PFSK-1 (cell line): Measurements from ENCODE around the gene CRBN.

Experiments used
- POLR2AphosphoS5 ChIP-seq: IDR thresholded peaks from 2 replicates; pipeline ENCODE4 v1.6.1; 2012; ENCODE audit warnings: low read depth, mild to moderate bottlenecking, control low read depth, low read length, moderate library complexity
- REST ChIP-seq, 2 experiments: IDR thresholded peaks; 2 replicates each; pipeline versions ENCODE4 v1.6.1 to v1.8.0; 2011 to 2012; ENCODE audit warnings: low read depth in 2 of 2, low read length in 2 of 2, control low read depth in 1 of 2, inconsistent platforms in 1 of 2, mild to moderate bottlenecking in 1 of 2, moderate library complexity in 1 of 2; ENCODE audit not compliant: insufficient read depth in 1 of 2
- SIN3A ChIP-seq: IDR thresholded peaks from 2 replicates; pipeline ENCODE4 v1.6.1; 2012; ENCODE audit warnings: mild to moderate bottlenecking, low read length, moderate library complexity, borderline replicate concordance; ENCODE audit not compliant: insufficient read depth

GRCh38 chr3:3160826-3161225 is 18.7 kb downstream of the CRBN start:
- TF ChIP-seq POLR2AphosphoS5 (no peak), REST (IDR thresholded peaks at IDR 0.05; ENCODE audit: insufficient read depth in 1 of 2, low read depth in 2 of 2, low read length in 2 of 2) (no peak), SIN3A (no peak)
